Activated T-cell treated with anti-CD3 and anti-CD28 coated beads, Interleukin-2, amount 50 U/mL, for 48 hours (primary cell): Measurements from ENCODE around the gene RNF19B.
A peak's percentile ranks its signal among the peaks of the same experiment; 100 is the strongest.

Experiments used
- DNase-seq, 2 experiments: peaks; one replicate each; pipeline ENCODE4 v3.0.0-alpha.2; 2020

RNF19B gene

DNA sequence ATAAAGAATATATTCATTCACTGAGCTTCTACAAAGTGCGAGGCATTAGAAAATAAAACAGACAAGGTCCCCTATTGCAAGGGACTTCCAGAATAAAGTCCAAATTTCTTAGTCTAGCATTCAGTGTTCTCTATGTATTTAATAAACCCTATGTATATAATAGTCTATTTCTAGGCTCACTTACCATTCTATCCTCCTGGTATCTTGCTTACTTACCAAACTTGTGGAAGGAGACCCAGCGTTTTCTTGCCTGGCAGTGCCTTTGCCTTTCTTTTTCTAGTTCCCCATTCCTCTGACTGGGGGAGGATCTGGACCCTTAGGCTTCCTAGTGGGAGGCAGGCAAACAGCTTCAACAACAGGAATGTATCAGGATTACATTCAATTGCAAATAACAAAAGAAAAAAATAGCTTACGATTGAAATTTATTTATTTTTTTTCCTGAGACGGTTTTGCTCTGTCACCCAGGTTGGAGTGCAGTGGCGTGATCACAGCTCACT is 690 bp upstream of the RNF19B start:
- DNase-seq, result no peak

DNA sequence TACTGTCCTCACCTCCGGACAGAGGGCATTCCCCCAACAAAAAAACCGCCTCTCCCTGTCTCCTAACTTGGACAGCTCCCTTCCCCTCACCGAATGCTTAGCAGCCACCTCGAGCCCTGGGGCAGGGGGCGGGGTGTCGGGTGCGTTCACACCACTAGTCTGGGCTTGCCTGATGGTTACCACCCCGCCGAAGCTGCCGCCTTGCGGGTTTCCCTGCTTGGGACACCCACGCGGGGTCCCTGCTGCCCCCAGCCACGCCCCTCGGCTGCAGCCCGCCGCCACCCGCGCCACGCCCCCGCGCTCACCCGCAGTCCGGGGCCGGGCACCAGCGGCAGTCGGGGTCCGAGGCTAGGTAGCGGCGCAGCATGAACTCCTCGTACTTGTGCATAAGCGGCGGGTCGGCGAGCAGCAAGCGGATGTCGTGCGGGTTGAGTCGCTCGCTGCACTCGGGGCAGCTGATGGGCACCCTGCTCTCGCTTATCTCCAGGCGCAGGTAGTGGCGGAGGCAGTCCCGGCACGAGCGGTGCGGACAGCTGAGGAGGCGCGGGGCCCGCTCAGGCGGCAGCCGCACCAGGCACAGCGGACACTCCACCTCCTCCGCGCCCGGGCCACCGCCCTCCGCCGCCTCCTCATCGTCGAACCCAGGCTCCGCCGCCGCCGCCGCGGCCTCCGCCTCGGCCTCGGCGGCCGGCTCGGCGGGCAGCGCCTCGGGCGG is 706 bp downstream of the RNF19B start:
- peak; percentile 76 to 79 for DNase-seq

DNA sequence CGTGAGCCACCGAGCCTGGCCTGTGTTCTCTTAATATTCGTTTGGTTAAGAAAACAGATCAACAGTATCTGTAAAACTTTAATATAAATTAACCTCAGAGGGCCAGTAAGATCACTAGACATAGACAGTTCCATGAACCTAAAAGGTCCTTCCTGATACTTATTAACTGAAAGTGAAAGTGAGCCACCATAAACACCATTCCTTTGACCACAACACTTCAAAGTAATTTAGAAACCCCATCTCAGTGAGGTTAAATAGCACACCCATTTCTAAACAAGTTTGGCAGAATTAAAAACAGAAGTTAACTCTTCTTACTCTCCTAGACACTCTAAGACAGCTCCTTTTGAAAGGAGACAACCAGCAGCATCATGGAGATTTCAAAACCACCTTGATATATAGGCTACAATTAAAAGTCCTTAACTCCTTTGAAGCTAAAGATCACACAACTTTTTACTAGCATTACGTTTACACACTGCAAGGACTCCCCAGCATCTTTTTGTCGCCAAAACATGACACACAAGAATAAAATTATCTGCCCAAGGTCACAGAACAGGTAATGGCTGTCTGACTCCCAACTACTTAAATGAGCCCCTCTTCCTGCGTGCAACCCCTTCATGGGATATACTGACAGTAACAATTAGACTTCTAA is 2.2 kb downstream of the RNF19B start:
- DNase-seq, result no peak

DNA sequence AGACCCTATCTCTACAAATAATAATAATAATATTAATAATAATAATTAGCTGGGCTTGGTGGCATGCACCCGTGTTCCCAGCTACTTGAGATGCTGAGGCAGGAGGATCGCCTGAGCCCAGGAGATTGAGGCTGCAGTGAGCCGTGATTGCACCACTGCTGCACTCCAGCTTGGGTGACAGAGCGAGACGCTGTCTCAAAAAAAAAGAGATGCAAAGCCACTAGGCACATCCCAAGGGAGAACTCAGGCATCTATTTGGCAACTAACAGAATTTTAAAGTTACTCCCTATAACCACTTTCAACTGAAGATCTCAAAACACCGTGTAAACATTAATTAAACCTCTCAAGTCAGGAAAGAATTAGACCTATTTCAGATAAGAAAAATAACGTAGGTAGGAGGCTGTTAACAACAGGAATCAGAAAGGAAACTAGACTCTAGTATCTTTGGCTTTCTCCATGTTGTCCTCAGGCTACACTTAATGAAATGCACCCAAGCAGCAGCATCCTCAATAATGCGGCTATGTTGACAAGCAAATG is 3.7 kb downstream of the RNF19B start:
- no peak for DNase-seq

DNA sequence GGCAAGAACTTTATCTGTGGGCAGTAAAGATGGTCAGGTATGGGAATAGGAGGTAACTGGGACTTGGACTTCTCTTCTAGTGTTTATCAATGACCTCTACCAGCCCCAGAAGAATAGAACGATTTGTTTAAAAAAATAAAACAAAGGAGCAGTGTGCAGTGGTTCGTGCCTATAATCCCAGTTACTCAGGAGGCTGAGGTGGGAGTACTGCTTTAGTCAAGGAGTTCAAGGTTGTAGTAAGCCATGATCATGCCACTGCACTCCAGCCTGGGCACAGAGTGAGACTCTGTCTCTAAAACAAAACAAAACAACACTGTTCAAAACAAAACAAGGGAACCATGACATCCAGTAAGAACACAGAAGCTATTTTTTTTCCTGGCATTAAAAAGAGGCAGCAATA is 4.3 kb downstream of the RNF19B start:
- no peak for DNase-seq

DNA sequence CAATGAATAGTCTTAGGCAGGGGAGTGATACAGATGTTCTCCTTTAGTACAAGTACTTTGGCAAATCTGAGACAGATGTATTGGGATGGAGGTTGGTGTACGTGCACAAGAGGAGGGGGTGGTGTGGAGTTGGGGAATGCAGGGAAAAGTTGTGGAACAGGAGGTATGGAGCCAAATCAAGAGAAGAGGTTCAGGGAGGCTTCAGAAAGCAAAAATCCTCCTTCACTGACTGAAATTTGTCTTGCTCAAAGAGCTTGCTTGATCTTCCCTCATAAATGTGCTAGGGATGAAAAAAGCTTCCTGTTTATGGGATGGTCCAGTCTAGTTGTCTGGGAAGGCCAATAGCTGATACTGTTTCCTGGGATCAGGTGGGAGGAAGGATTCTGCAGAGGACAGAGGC is 5.8 kb downstream of the RNF19B start:
- DNase-seq, result no peak

DNA sequence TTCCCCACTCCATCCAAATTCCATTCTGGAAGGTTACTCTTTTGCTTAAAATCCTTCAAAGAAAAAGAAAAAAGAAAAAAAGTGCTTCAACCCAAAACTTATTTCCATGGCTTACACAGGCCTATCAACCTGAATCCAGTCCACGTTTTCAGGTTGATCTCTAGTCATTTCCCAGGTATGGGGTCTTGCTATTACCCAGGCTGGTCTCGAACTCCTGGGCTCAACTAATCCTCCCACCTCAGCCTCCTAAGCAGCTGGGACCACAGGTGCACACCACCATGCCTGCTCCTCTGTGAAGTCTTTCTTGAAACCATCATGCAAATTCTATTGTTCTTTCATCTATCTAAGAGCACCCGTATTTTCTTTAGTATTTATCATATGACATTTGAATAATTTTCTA is 7.6 kb downstream of the RNF19B start:
- no peak for DNase-seq

DNA sequence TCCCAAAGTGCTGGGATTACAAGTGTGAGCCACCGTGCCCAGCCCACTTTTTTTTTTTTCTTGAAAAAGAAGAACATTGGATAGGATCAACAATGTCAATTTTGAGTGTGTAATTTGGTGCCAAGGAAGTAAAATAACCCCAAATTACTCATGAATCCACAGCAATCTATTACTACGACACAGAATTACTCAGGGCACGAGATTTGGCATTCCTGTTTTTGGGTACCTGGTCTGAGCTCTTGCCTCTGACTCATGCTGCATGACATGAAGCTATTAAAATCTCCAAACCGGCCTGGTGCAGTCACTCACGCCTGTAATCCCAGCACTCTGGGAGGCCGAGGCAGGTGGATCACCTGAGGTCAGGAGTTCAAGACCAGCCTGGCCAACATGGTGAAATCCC is 10.4 kb downstream of the RNF19B start:
- no peak for DNase-seq

DNA sequence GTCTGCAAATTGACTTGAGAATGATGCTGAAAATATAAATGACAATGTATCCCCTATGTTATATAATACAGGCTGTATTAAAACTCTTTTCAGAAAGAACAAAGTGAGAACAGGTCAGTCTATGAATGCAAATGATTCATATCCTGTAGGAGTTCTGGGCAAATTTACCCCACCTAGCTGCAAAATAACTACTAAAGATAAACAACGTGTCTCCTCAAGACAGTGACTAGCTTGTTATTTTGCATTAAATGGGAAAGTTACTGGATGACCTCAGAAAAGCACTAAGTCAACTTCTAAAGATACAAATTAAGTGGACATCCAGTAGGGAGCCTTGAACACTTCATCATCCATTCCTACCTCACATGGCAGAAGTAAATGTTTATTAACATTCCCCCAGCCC is 11.1 kb downstream of the RNF19B start:
- no peak for DNase-seq

DNA sequence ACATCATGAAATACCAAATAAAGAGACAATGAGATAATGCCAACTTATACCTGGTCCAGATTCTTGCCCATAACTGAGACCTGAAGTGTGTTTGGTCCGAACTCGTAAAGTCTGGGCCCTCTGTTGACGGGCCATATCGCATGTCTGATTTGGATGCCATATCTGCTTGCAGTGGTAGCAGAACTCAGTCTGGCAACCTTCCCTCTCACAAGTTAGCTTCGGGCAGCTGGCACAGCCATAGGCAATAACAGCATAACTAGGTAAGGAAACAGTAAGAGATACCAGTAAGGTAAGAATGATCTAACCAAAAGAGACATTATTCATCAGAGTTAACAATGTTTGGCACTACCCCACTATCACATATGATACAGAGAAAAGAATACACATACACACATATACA is 15.1 kb downstream of the RNF19B start:
- no peak for DNase-seq

DNA sequence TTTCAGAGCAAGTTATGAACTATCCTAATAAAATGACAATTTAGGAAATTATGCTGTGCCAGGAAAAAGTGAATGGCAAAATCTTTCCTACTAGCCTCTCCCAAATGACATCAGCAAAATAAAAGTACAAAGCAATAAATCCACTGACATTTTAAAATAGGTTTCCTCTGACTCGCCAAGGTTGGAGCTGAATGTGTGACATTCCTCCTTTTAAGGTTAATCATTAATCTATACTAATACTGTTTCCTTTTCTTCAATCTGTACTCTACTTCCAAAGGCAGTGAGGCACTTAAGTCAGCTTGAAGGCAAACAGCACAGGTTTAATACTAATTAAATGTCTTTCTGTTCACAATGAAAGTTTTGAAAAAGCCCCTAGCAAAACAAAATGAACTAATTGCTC is 15.7 kb downstream of the RNF19B start:
- DNase-seq, result no peak

DNA sequence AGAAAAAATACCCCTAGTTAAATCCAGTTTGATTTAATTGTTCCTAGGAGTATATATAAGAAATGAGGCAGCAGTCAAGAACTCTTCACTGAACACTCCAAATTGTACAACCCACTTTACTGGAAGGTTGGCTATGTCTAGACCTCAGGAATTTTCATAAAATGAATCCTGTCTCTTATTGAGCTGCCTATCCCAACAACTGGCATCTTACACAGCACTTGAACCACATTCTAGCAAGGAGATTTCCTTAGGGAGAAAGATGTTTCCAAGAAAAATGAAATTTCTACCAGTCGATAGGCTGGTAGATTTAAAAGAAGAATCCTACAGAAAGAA is 16.3 kb downstream of the RNF19B start:
- DNase-seq, result no peak

DNA sequence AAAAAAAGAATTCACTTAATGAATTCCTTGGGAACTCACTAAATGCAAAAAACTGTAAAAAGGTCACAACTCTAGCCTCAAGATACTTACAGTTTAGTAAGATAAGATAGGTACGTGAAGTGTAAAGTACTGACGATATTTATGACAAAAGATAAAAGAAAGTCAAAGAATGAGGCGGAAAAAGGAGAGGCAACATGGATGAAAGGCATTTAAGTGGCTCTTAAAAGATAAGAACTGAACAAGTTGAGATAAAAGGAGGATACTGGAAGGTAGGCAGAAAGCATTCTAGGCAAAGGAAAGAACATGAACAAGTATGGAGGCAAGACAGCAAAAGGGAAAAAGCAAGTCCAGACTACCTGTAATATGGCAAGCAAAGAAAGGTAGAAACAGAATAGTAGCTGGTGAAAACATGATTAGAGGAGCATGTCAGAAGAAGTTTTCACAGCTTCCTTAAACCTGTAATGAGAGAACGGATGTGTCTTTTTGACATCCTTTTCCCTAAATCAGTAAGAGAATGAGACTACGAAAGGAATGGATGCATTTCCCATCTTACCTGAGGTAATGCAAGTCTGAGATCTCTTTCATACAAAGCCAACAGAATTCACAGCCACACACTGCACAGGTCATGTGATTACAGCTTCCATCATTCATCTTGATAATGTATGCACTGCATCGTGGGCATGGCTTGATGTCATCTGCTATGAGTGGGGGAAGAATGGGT is 16.8 kb downstream of the RNF19B start:
- DNase-seq, result no peak

DNA sequence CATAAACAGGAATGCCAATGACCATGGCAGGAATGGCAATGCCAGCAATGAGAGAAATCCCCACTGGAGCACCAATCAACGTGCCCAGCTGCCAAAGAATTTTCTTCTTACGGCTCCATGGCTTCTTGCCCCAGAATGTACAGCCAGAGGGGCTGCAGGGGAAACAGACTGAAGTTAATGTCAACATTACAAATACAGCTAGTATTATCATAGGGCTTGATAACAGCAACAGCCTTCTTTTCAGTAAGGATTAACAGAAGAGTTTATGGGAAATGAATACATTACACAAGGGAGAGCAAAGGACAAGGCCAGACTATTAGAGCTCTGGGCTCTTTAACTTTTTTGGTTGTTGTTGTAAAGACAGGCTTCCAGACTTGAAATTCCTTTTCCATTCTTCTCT is 18.2 kb downstream of the RNF19B start:
- no peak for DNase-seq

DNA sequence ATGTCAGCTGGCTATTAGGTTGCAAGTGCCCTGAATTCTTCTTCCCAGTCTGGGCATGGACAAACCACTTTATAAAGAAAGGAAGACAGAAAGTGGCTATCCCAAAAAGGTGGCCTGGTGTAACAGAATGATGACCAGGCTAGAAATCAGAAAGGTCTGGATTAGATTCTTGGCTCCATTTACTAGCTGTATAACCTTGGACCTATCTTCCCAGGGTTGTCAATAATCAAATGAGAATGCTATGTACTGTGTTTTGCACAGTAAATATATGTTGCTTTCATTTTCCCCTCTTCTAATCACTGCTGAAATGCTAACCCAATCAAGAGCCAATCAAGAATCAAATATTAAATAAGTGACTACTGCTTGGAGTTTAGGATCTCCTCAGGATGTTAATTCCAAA is 20.4 kb downstream of the RNF19B start:
- no peak for DNase-seq

DNA sequence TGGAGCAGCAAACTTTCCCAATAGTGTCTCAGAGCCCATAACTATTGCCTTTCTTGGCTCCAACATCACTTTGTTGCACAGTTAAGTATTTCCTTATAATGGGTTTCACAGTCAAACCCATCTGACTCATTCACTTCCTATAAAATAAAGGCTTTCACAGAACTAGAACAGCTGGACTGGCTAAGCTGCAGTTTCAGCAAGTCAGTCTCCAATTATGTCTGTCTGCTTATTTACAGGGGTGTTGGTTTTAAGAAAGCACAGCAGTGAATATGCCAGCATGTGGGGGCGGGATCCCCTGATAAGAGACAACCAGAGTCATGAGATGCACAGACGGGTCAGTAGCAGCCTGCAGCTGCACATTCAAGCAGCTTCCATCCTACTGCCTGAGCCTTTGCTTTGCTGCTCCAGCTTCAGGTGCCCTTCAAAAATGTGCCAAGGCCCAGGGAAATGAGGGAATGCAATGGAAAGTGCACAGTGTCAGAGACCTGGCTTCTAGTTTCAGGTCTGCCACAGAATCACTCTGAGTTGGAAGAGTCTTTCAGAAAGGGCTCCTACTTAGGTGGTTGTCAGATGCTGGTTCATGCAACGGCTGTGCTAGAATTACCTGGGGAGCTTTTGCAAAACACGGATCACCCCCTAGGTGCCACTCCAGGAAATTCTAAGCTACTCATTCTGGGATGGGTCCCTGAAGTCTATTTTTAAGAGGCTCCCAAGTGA is 24.8 kb downstream of the RNF19B start:
- DNase-seq, result peak; percentile 41 to 56

DNA sequence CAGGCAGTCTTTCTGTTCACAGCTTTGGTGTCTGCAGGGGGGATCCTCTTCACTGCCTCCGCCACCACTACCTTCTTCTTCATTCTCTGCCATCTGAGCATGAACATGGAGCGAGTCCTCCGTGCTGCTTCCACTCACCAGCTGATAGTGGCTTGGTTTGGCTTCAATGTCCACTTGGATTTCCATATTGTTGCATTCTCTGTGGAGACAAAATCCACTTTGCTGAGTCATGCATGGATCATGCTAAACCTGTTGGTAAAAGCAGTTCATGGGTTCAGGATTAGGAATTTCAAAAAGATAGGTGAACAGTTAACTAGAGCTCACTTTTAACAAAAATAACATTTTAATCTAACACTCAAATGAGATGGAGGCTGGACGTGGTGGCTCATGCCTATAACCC is 27.5 kb downstream of the RNF19B start:
- DNase-seq, result no peak

DNA sequence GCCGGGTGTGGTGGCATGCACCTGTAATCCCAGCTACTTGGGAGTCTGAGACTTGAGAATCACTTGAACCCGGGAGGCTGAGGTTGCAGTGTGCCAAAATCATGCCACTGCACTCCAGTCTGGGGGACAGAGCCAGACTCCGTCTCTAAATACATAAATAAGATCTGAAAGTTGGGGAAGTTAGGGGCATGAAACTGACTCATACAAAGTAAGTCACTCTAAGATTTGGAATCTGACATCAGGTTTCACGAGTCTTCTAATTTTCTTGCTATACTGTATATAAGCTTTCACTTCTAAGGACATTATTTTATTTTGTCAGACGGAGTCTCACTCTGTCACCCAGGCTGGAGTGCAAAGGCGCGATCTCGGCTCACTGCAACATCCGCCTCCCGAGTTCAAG is 30.1 kb downstream of the RNF19B start:
- no peak for DNase-seq

DNA sequence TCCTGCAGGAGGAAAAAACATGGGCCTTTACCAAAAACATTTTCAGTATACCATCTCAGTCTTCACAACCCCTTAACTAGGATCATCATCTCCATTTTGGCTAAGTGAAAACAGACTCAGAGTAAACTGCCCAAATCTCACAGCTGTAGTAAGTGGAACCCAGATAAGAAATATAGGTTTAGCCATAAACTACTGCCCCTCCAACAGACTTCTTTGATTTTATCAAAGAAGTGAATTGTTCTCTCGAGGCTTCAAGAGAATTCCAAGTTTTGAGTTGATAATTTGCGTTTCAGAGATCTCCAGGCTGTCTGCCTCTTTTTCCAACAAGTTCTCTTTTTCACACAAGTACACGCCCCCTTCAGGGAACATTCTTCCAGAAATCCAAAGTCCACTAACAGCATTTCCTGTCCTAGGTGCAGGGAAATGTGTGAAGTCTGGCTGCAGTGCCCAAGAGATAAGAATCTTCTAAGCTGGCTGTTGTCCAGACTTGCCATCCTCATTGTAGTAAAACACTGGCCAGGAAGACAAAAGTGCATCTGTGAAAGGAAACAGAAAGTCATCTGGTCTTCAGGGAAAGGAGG is 30.8 kb downstream of the RNF19B start:
- DNase-seq, result no peak

DNA sequence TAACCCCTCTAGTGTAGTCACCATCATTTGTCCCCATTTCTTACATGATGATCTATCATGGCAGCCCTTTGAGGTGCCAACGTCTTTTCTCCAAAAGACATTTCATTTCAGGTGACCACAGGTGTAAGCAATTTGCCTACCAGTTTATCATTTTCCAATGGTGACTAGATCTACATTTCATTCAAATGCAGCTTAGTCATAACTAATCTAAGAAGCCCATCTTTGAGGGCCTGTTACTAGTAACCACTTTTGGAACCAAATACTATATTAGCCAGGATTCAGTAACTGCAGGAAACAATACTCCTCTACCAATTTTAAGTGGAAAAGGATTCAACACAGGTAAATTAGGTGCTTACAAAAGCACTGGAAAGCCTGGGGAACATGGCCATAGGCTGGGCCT is 32.8 kb downstream of the RNF19B start:
- no peak for DNase-seq

DNA sequence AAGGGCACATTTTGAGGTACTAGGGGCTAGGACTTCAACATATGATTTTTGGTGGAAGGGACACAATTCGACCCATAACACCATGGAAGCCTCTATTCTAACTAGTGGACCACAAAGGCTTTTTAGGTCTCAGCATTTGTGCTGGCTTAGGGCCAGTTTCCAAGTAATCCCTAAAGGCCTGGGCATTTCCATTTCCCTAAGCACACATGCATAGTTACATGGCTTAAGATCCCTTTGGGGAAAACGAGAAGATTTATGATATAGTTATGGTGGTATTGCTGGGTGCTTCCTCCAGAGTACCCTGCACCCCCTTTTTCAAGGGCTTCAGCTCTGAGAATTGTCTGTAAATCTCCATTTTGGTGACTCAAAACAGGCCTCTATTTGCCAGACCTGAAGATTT is 35.2 kb downstream of the RNF19B start:
- no peak for DNase-seq

DNA sequence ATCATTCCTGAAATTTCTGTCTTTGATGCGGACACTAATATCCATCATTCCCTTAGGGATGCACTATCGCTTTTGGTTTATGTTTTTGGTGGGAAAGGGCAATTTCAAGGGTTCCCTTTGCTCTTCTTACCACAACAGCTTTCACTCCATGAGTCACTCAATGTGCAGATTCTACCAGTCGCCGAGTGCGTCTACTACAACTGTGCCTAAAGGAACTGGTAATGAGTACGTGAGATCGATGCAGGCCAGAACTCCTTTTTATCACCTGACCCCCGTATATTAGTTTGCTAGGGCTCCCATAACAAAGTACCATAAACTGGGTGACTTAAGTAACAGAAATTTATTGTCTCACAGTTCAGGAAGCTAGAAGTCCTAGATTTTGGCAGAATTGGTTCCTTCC is 35.9 kb downstream of the RNF19B start:
- no peak for DNase-seq

DNA sequence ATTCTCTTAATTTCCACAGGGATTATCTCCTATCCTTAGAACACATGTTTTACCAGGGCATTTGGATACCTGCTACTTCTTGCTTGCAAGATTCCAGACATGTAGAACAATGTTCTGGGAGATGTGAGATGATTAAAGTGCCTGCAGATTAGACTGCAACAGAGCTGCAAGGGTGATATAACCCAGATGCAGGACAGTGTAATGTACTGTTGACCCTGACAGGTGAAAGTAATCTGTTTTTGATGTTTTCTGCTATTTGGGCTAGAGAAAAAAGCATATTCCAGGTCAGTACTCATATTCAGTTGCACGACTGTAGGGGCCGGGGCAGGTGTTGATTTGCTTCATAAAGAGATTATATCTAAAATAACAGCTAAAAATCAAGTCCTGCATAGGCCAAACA is 36.3 kb downstream of the RNF19B start:
- DNase-seq, result no peak
